Heart right ventricle (tissue), 16 donors: ENCODE measurements around the gene POU2AF2. TPM values are rescaled to one million over a fixed set of nuclear protein-coding genes. Genes with fewer than 3 reads are reported as not detected.
A peak's percentile ranks its signal among the peaks of the same experiment; 100 is the strongest.

Experiments
- ATAC-seq, 8 donors: fragments of 200-7000 bp; cut with Tn5 transposase; one replicate each; pipeline ENCODE4 v1.9.1; 2020; ENCODE audit warnings: mild to moderate bottlenecking in 8 of 8, moderate library complexity in 8 of 8, moderate number of reproducible peaks in 1 of 8
- DNase-seq, 2 donors: peaks; one replicate each; pipeline ENCODE4 v3.0.0-alpha.2; 2020
- H3K27ac ChIP-seq, 10 donors: fragments of 200-600 bp; sonication (generic) in 2 of 10; one replicate each; pipeline versions ENCODE4 v1.5.0 to v1.8.0; 2020 to 2022; ENCODE audit warnings: mild to moderate bottlenecking in 3 of 10
- H3K27me3 ChIP-seq, 7 donors: fragments of 200-600 bp; one replicate each; pipeline ENCODE4 v1.8.0; 2021 to 2022; ENCODE audit warnings: mild to moderate bottlenecking in 2 of 7
- H3K36me3 ChIP-seq, 9 donors: fragments of 200-600 bp; sonication (generic) in 1 of 9; one replicate each; pipeline versions ENCODE4 v1.5.0 to v1.8.0; 2020 to 2022; ENCODE audit warnings: mild to moderate bottlenecking in 2 of 9
- H3K4me1 ChIP-seq, 9 donors: fragments of 200-600 bp; sonication (generic) in 1 of 9; one replicate each; pipeline versions ENCODE4 v1.5.0 to v1.8.0; 2020 to 2022; ENCODE audit warnings: mild to moderate bottlenecking in 4 of 9
- H3K4me3 ChIP-seq, 10 donors: fragments of 200-600 bp; sonication (generic) in 2 of 10; one replicate each; pipeline versions ENCODE4 v1.5.0 to v1.8.0; 2020 to 2022; ENCODE audit warnings: mild to moderate bottlenecking in 7 of 10, moderate library complexity in 2 of 10
- H3K9me3 ChIP-seq, 11 donors: fragments of 200-600 bp in 10 of 11; sonication (generic) in 2 of 11; one replicate each; pipeline versions ENCODE4 v1.5.0 to v1.8.0; 2013 to 2022; ENCODE audit warnings: mild to moderate bottlenecking in 2 of 11, control low read depth in 1 of 11, moderate library complexity in 1 of 11
- WGBS, 2 donors: extraction: QIAGEN DNeasy Blood & Tissue Kit; methylation state at CpG; one replicate each; pipeline ENCODE4 v1.1.7; 2013; ENCODE audit warnings: inconsistent platforms in 1 of 2; 5-methylcytosine and 5-hydroxymethylcytosine counted together
- intact Hi-C, 10 donors: fragments of 100-400 bp; cut with DNase I; formaldehyde crosslinking; loops; one replicate each; pipeline versions ENCODE4 v1.11.1 to v1.14.2; 2022
- polyA plus RNA-seq, 2 donors: library from polyadenylated mRNA; stranded (reverse); fragments of 200-250 nt; gene quantifications; one replicate each; pipeline ENCODE4 v1.2.3, GENCODE V29; 2013
- total RNA-seq, 10 donors: library from RNA; stranded (reverse); fragmentation: NEBNext Ultra II Directional in 3 of 10; extraction: Animal tissue kit (Norgen Biotek cat#: 25700) in 3 of 10; gene quantifications; one replicate each; pipeline versions ENCODE4 v1.2.1 to v1.2.4, GENCODE V29; 2021 to 2023
- TF ChIP-seq, protein P1 (sequence below), 9 donors: fragments of 200-600 bp; sonication (generic) in 2 of 9; IDR thresholded peaks; one replicate each; pipeline versions ENCODE4 v1.5.0 to v1.8.0; 2021 to 2022; ENCODE audit warnings: antibody characterized with exemption in 9 of 9, mild to moderate bottlenecking in 5 of 9, moderate library complexity in 1 of 9
- donor health status: Arrhythmogenic right ventricular cardiomyopathy.
- donor health status: ischemic (EF 13 %, LVEDD 7.1; RV severe dilation, severe dysfunction).
- donor health status: healthy with polysubstance abuse.
- donor health status: DM: no; HTN: yes; CAD: no.
- donor health status: DM: no; HTN: no; CAD: no.
- donor health status: ischemic (EF 25% LVEDD 6.9; RV normal size, moderate dysfunction).
- donor health status: ischemic (EF 25% LVEDD 5.7; RV mildly dilated, moderate dysfunction).
- donor health status: healthy.
- donor health status: DM: yes; HTN: yes; CAD: no.
- donor health status: Ischemic cardiomyopathy.
- donor health status: ischemic (EF 35%, LVEDD 5.7; RV mildly dilated, moderate dysfunction).
- donor health status: nonischemic (EF 11% LVEDD 7.7; RV severe dilation, severe dysfunction).
- donor health status: DM: yes; HTN: yes; CAD: no.
- donor health status: PGD.
- donor health status: ischemic (EF 29% LVEDD 5.4; RV normal size, mild dysfunction).
- donor health status: nonischemic (EF 23%, LVEDD 6.1; RV moderate dilation, normal function).

POU2AF2 gene
- total and polyA plus RNA-seq, 12 donors: not detected

GRCh38 chr11:111296196-111296595, 50.7 kb downstream of the POU2AF2 start:
- H3K9me3 ChIP-seq: no peaks in the 10 kb centered on the region
- WGBS, 2 donors: 91 to 96% methylated on average over 3 of the region's 3 CpGs
- ATAC-seq (no peak), DNase-seq (no peak)
- H3K36me3 ChIP-seq: no peaks in the 10 kb centered on the region
- H3K4me1 ChIP-seq: peaks cover 4 to 17% (median 13%) of the 10 kb centered on the region in 9 donors
- intact Hi-C loops: loop anchor here in 4 of 10 donors (5.0 kb wide), 3 partner anchors 121 to 131 kb away; no protein-coding TSS in a partner anchor
- peaks cover 7 to 36% (median 28%) of the 10 kb centered on the region in 7 donors for H3K27me3 ChIP-seq
- TF ChIP-seq, protein P1, sequence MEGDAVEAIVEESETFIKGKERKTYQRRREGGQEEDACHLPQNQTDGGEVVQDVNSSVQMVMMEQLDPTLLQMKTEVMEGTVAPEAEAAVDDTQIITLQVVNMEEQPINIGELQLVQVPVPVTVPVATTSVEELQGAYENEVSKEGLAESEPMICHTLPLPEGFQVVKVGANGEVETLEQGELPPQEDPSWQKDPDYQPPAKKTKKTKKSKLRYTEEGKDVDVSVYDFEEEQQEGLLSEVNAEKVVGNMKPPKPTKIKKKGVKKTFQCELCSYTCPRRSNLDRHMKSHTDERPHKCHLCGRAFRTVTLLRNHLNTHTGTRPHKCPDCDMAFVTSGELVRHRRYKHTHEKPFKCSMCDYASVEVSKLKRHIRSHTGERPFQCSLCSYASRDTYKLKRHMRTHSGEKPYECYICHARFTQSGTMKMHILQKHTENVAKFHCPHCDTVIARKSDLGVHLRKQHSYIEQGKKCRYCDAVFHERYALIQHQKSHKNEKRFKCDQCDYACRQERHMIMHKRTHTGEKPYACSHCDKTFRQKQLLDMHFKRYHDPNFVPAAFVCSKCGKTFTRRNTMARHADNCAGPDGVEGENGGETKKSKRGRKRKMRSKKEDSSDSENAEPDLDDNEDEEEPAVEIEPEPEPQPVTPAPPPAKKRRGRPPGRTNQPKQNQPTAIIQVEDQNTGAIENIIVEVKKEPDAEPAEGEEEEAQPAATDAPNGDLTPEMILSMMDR (IDR thresholded peaks at IDR 0.05): no peak
- H3K4me3 ChIP-seq: no peak overlapping the region
- H3K27ac ChIP-seq: no peak overlapping the region

DNA sequence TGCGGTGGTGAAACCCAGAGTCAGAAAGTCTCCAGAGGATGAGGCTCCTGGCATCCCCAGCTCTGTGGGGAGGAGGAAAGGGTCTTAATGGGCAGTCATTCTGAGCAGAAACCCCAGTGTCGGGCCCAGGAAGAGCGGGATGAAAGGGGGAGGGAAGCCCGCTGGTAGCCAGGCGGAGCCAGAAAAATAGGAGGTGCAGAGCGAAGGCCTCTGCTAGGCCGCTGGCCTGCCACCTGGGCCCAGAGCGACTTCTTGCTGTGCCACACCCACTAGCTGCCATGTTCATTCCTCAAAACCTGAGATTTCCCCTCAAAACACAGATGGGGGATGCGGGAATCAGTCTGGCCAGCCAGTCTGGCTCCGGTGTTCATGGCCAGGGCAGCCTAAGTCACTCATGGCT, 52.2 kb downstream of the POU2AF2 start:
- no peaks in the 10 kb centered on the region for H3K36me3 ChIP-seq
- H3K27me3 ChIP-seq: peaks cover 7 to 41% (median 28%) of the 10 kb centered on the region in 7 donors
- TF ChIP-seq, protein P1 (IDR thresholded peaks at IDR 0.05): no peak
- intact Hi-C loops: loop anchor here in 4 of 10 donors (5.0 kb wide), 3 partner anchors 120 to 130 kb away; no protein-coding TSS in a partner anchor
- 97 to 98% methylated on average over 10 of the region's 10 CpGs for WGBS, 2 donors
- H3K4me1 ChIP-seq: peaks cover 4 to 17% (median 13%) of the 10 kb centered on the region in 9 donors
- DNase-seq: no peak
- no peak overlapping the region for H3K27ac ChIP-seq
- H3K4me3 ChIP-seq: no peak overlapping the region
- no peak for ATAC-seq
- no peaks in the 10 kb centered on the region for H3K9me3 ChIP-seq

- H3K4me3 ChIP-seq: peak within 1 kb of the TSS; percentile 37 to 68 (median 62)
- peak within 1 kb of the TSS in 8 of 10 donors; percentile 21 to 82 (median 44) for H3K27ac ChIP-seq
- 10 to 13% methylated on average over 47 to 57 of the region's 57 CpGs for WGBS, 2 donors
- intact Hi-C loops: loop anchor here in 4 of 10 donors (5.0 kb wide), 3 partner anchors 119 to 129 kb away; no protein-coding TSS in a partner anchor
- peaks cover 7 to 41% (median 28%) of the 10 kb centered on the region in 7 donors for H3K27me3 ChIP-seq
- TF ChIP-seq, protein P1 (IDR thresholded peaks at IDR 0.05): no peak
- ATAC-seq (peak; percentile 21 to 76 (median 57)), DNase-seq (peak in 1 of 2 donors; percentile 18)
- H3K36me3 ChIP-seq: no peaks in the 10 kb centered on the region
- peaks cover 4 to 17% (median 13%) of the 10 kb centered on the region in 9 donors for H3K4me1 ChIP-seq
- H3K9me3 ChIP-seq: no peaks in the 10 kb centered on the region
Observed at GRCh38 chr11:111298413-111299100, 53.0 kb downstream of the POU2AF2 start, which contains the start of gene POU2AF3. POU2AF3 (plus strand) TSS chr11:111298546; CDS start chr11:111298582, 36 bp downstream.

DNA sequence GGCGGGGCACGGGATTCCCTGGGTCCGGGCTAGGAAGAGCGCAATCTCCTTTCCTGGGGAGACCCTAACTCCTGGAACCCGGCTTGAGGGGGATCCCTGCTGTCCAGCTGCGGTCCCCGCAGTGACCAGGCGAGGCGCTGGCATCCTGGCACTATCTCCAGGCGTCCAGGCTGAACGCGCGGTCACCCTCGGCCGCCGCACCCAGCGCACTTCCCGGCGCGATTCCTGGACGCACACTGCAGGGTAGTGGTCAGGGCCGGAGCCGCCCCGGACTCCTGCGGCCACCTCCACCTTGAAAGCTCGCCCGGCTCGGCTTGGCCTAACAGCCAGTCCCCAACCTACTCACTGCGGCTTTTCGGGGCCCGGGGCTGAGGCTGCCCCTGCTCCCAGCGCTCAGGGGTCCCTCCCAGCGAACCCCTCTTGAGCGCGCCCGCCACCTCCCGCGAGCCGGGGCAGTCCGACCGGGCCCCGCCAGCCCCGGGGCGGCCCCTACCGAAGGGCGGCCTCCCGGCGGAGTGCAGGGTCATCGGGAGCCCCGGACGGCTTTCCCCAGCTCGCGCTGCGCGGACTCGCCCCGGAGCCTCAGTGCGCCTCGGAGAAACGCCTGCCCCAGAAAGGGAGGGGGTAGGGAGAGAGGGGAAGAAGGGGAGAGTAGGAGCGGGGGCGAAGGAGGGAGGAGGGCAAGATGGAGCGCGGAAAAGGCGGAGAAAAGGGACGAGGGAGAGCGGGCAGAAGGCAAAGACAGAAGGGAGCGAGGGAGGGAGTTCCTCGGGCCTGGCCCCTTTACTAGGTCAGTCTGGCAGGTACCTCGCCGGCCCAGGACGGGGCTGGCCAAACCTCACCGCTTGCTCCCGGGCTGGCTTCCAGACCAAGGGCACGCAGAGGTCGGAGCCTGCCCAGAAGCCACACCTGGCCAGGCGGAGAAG, 53.8 kb downstream of the POU2AF2 start:
- Histone ChIP-seq H3K4me1 (peaks cover 4 to 17% (median 13%) of the 10 kb centered on the region in 9 donors), H3K27ac (peak overlapping the region in 8 of 10 donors; percentile 21 to 82 (median 44)), H3K27me3 (peaks cover 7 to 41% (median 28%) of the 10 kb centered on the region in 7 donors), H3K4me3 (peak overlapping the region; percentile 37 to 68 (median 62)), H3K9me3 (no peaks in the 10 kb centered on the region), H3K36me3 (no peaks in the 10 kb centered on the region)
- TF ChIP-seq, protein P1 (IDR thresholded peaks at IDR 0.05): peak; percentile 21 to 62 (median 54)
- DNase-seq (peak; percentile 28 to 67), ATAC-seq (peak; percentile 74 to 94 (median 86))
- intact Hi-C loops: loop anchor here in 5 of 10 donors (5.0 kb wide), 3 partner anchors 118 to 128 kb away; no protein-coding TSS in a partner anchor
- WGBS, 2 donors: 2% methylated on average over 73 to 77 of the region's 77 CpGs
